HepG2 (cell line): ENCODE data around the gene TYMP. TPM values are rescaled to one million over a fixed set of nuclear protein-coding genes. Genes with fewer than 3 reads are reported as not detected.

Experiments
- CHCHD3 ChIP-seq: sonication (generic); formaldehyde crosslinking; IDR thresholded peaks from 2 replicates; pipeline ENCODE4 v1.8.0; 2022; ENCODE audit warnings: mild to moderate bottlenecking, missing genetic modification reagents, moderate library complexity
- CSRNP2 ChIP-seq: sonication (generic); formaldehyde crosslinking; conservative IDR thresholded peaks from 2 replicates; pipeline ENCODE4 v1.8.0; 2022; ENCODE audit warnings: low read depth, missing genetic modification reagents
- DPF2 ChIP-seq: sonication (generic); formaldehyde crosslinking; IDR thresholded peaks from 2 replicates; pipeline ENCODE4 v1.4.0; 2020; ENCODE audit warnings: mild to moderate bottlenecking, low read depth, missing genetic modification reagents, borderline replicate concordance
- FIP1L1 ChIP-seq: fragments of 200-400 bp; formaldehyde crosslinking; IDR thresholded peaks from 2 replicates; pipeline ENCODE4 v1.6.1; 2018; ENCODE audit warnings: low read depth, mild to moderate bottlenecking, low read length, moderate library complexity, borderline replicate concordance; ENCODE audit not compliant: insufficient read depth
- HNRNPL ChIP-seq: fragments of 200-400 bp; formaldehyde crosslinking; IDR thresholded peaks from 2 replicates; pipeline ENCODE4 v1.6.1; 2017; ENCODE audit warnings: mild to moderate bottlenecking, low read depth, low read length
- MAFG ChIP-seq: sonication (generic); formaldehyde crosslinking; IDR thresholded peaks from 2 replicates; pipeline ENCODE4 v1.5.1; 2020; ENCODE audit warnings: mild to moderate bottlenecking, missing genetic modification reagents
- MEF2D ChIP-seq: sonication (generic); formaldehyde crosslinking; IDR thresholded peaks from 2 replicates; pipeline ENCODE4 v1.5.1; 2020; ENCODE audit warnings: mild to moderate bottlenecking, missing genetic modification reagents
- RBFOX2 ChIP-seq: fragments of 200-400 bp; formaldehyde crosslinking; IDR thresholded peaks from 2 replicates; pipeline ENCODE4 v1.6.1; 2017; ENCODE audit warnings: low read depth, mild to moderate bottlenecking, low read length
- SRY ChIP-seq: sonication (generic); formaldehyde crosslinking; IDR thresholded peaks from 2 replicates; pipeline ENCODE4 v1.8.0; 2022; ENCODE audit warnings: mild to moderate bottlenecking, missing genetic modification reagents
- TOE1 ChIP-seq: sonication (generic); formaldehyde crosslinking; IDR thresholded peaks from 2 replicates; pipeline ENCODE4 v1.4.0; 2020; ENCODE audit warnings: mild to moderate bottlenecking, missing genetic modification reagents
- ZNF121 ChIP-seq: sonication (generic); formaldehyde crosslinking; IDR thresholded peaks from 2 replicates; pipeline ENCODE4 v1.5.0; 2020; ENCODE audit warnings: mild to moderate bottlenecking, missing genetic modification reagents
- ZNF260 ChIP-seq: sonication (generic); formaldehyde crosslinking; IDR thresholded peaks from 2 replicates; pipeline ENCODE4 v1.4.0; 2020; ENCODE audit warnings: missing genetic modification reagents, low read depth, mild to moderate bottlenecking, borderline replicate concordance
- ZNF317 ChIP-seq: sonication (generic); formaldehyde crosslinking; IDR thresholded peaks from 2 replicates; pipeline ENCODE4 v1.5.0; 2020; ENCODE audit warnings: mild to moderate bottlenecking, missing genetic modification reagents
- ZNF318 ChIP-seq: sonication (generic); formaldehyde crosslinking; IDR thresholded peaks from 2 replicates; pipeline ENCODE4 v1.4.0; 2020; ENCODE audit warnings: mild to moderate bottlenecking, missing genetic modification reagents
- ZNF333 ChIP-seq: sonication (generic); formaldehyde crosslinking; IDR thresholded peaks from 2 replicates; pipeline ENCODE4 v1.4.0; 2020; ENCODE audit warnings: mild to moderate bottlenecking, missing genetic modification reagents, borderline replicate concordance
- ZNF703 ChIP-seq: sonication (generic); formaldehyde crosslinking; IDR thresholded peaks from 2 replicates; pipeline ENCODE4 v1.5.1; 2020; ENCODE audit warnings: missing genetic modification reagents, mild to moderate bottlenecking, moderate library complexity, borderline replicate concordance
- ZNF710 ChIP-seq: sonication (generic); formaldehyde crosslinking; IDR thresholded peaks from 2 replicates; pipeline ENCODE4 v1.5.0; 2020; ENCODE audit warnings: mild to moderate bottlenecking, missing genetic modification reagents, borderline replicate concordance
- polyA plus RNA-seq, 8 experiments: library from polyadenylated mRNA; depleted of rRNA in 3 of 8; stranded (reverse) in 7 of 8; unstranded in 1 of 8; fragments of >200 nt; fragmentation: Illumina TruSeq in 4 of 8; extraction: Trizol in 4 of 8; gene quantifications; 2 replicates each; pipeline versions ENCODE4 v1.2.1 to v1.2.3, GENCODE V29; 2011 to 2016; ENCODE audit warnings: low read depth in 4 of 8, missing spikeins in 1 of 8, mixed read lengths in 1 of 8; ENCODE audit not compliant: insufficient read depth in 1 of 8
- total RNA-seq, 5 experiments: library from RNA; depleted of rRNA; stranded (reverse); fragments of >200 nt; fragmentation: Illumina TruSeq; extraction: Trizol; gene quantifications; 2 replicates each; pipeline ENCODE4 v1.2.3, GENCODE V29; 2016; ENCODE audit warnings: low read depth in 1 of 5

The TYMP gene
- total and polyA plus RNA-seq, 2 of the 13 experiments (the other 11 are each of a cell fraction or from before 2014, with no cell fraction given), result 3.9 to 4.3 TPM

GRCh38 chr22:50481440-50482106 is 48.2 kb downstream of the TYMP start, which contains the start of gene ADM2 (continued):
- TF ChIP-seq ZNF318, result no peak
- no peak for TF ChIP-seq ZNF703
- no peak for TF ChIP-seq FIP1L1
- 0 out of 2 replicates have a peak, but pooled peaks have one; percentile 14 for TF ChIP-seq RBFOX2
- TF ChIP-seq ZNF710 (CRISPR knock-in tag), result no peak
- TF ChIP-seq ZNF121 (CRISPR knock-in tag), result no peak; the same call in 1 of the 2 replicates
- TF ChIP-seq CSRNP2 (CRISPR knock-in tag), result no peak
- no peak for TF ChIP-seq TOE1
- no peak for TF ChIP-seq MEF2D (CRISPR knock-in tag)
- no peak for TF ChIP-seq SRY (CRISPR knock-in tag)
- no peak for TF ChIP-seq DPF2 (CRISPR knock-in tag)
- TF ChIP-seq ZNF317 (CRISPR knock-in tag), result no peak
- no peak for TF ChIP-seq ZNF333 (CRISPR knock-in tag)
- TF ChIP-seq MAFG (CRISPR knock-in tag), result no peak
- no peak for TF ChIP-seq CHCHD3
- no peak for TF ChIP-seq ZNF260 (CRISPR knock-in tag)
- no peak for TF ChIP-seq HNRNPL
